Thyroid gland (tissue), 4 donors: ENCODE data around the gene JAKMIP3. TPM values are rescaled to one million over a fixed set of nuclear protein-coding genes. Genes with fewer than 3 reads are reported as not detected.

Experiments
- DNase-seq, 2 donors: peaks; one replicate each; pipeline ENCODE4 v3.0.0-alpha.2; 2019
- H3K27ac ChIP-seq, 3 donors: fragments of 200-600 bp; sonication (generic); 1 replicate in 2 of 3; 2 replicates in 1 of 3; pipeline ENCODE4 v1.5.1; 2016 to 2019; ENCODE audit warnings: mild to moderate bottlenecking in 1 of 3, moderate library complexity in 1 of 3
- H3K27me3 ChIP-seq: fragments of 200-600 bp; sonication (generic); one replicate; pipeline ENCODE4 v1.5.1; 2019
- H3K36me3 ChIP-seq, 2 donors: fragments of 200-600 bp; sonication (generic); one replicate each; pipeline ENCODE4 v1.5.1; 2016 to 2019
- H3K4me1 ChIP-seq, 2 donors: fragments of 200-600 bp; sonication (generic); one replicate each; pipeline ENCODE4 v1.5.1; 2017 to 2019
- H3K4me3 ChIP-seq, 3 donors: fragments of 200-600 bp; sonication (generic); replicated peaks in 1 of 3; 1 replicate in 2 of 3; 2 replicates in 1 of 3; pipeline ENCODE4 v1.5.1; 2016; ENCODE audit warnings: mild to moderate bottlenecking in 1 of 3
- H3K9me3 ChIP-seq: fragments of 200-600 bp; sonication (generic); one replicate; pipeline ENCODE4 v1.5.1; 2017
- CTCF ChIP-seq, 6 experiments: fragments of 200-600 bp in 3 of 6; fragments of 450-650 bp in 3 of 6; sonication (generic) in 3 of 6; IDR thresholded peaks; one replicate each; pipeline ENCODE4 v1.5.1; 2016 to 2019; ENCODE audit warnings: antibody characterized with exemption in 6 of 6, mild to moderate bottlenecking in 2 of 6, inconsistent platforms in 1 of 6, moderate library complexity in 1 of 6
- POLR2A ChIP-seq, 2 donors: fragments of 450-650 bp; IDR thresholded peaks; one replicate each; pipeline ENCODE4 v1.6.1; 2017; ENCODE audit warnings: antibody characterized with exemption in 2 of 2, mild to moderate bottlenecking in 2 of 2, moderate library complexity in 1 of 2
- WGBS, 2 donors: methylation state at CpG; one replicate each; pipeline ENCODE4 v1.1.5; 2017; 5-methylcytosine and 5-hydroxymethylcytosine counted together
- intact Hi-C: fragments of 100-400 bp; cut with DNase I; formaldehyde crosslinking; loops from one replicate; pipeline ENCODE4 v1.15.1; 2023
- total RNA-seq, 4 donors: library from RNA; depleted of rRNA; stranded (reverse); fragments of >200 nt; gene quantifications; one replicate each; pipeline ENCODE4 v1.2.3, GENCODE V29; 2016

Gene JAKMIP3
- total RNA-seq, 4 donors from 2014 or later = 1.1 to 3.0 (median 1.6) TPM

GRCh38 chr10:132040046-132040445, 25.7 kb upstream of the JAKMIP3 start:
- Histone ChIP-seq H3K9me3 (no peaks in the 10 kb centered on the region), H3K27me3 (no peaks in the 10 kb centered on the region), H3K4me1 (peaks cover 5 to 10% of the 10 kb centered on the region in 2 donors), H3K27ac (no peak overlapping the region), H3K36me3 (no peaks in the 10 kb centered on the region), H3K4me3 (no peak overlapping the region)
- TF ChIP-seq CTCF (IDR thresholded peaks at IDR 0.05) = no peak
- TF ChIP-seq POLR2A (IDR thresholded peaks at IDR 0.05) = no peak
- no peak for DNase-seq
- 62 to 82% methylated on average over 8 to 9 of the region's 9 CpGs for WGBS, 2 donors
- intact Hi-C loops = no loop called here

DNA sequence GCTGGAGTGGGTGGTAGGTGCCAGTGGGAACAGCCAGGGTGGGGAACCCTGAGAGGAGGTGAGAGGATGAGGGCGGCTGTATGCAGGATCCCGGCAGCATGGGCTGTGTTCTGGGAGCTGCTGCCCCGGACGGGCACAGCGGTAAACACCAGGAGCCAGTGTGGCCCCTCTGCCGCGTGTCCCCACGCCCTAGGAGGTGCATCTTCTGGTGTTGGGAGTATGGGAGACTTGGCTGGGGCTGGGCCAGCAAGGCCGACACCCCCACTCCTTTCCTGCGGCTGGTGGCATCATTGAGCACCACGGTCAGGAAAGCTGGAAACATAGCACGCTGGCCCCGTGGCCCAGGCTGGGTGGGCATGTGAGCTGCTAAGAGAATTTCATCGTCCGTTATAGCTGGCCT, 24.4 kb upstream of the JAKMIP3 start:
- H3K9me3 ChIP-seq = no peaks in the 10 kb centered on the region
- no peak for TF ChIP-seq CTCF (IDR thresholded peaks at IDR 0.05)
- no peak for TF ChIP-seq POLR2A (IDR thresholded peaks at IDR 0.05)
- H3K27me3 ChIP-seq = no peaks in the 10 kb centered on the region
- WGBS, 2 donors = 91% methylated on average over 7 to 11 of the region's 15 CpGs
- no peak overlapping the region for H3K4me3 ChIP-seq
- no peak for DNase-seq
- intact Hi-C loops = no loop called here
- H3K27ac ChIP-seq = no peak overlapping the region
- peaks cover 0 to 4% of the 10 kb centered on the region in 2 donors for H3K4me1 ChIP-seq
- no peaks in the 10 kb centered on the region for H3K36me3 ChIP-seq

GRCh38 chr10:132043861-132044695, 21.7 kb upstream of the JAKMIP3 start:
- Histone ChIP-seq H3K4me1 (no peaks in the 10 kb centered on the region), H3K36me3 (no peaks in the 10 kb centered on the region), H3K27me3 (no peaks in the 10 kb centered on the region), H3K4me3 (no peak overlapping the region), H3K27ac (no peak overlapping the region), H3K9me3 (no peaks in the 10 kb centered on the region)
- 55 to 65% methylated on average over 13 to 16 of the region's 22 CpGs for WGBS, 2 donors
- intact Hi-C loops = no loop called here
- DNase-seq = no peak
- TF ChIP-seq CTCF (IDR thresholded peaks at IDR 0.05) (no peak), POLR2A (IDR thresholded peaks at IDR 0.05) (no peak)

- intact Hi-C loops = no loop called here
- H3K27me3 ChIP-seq = no peaks in the 10 kb centered on the region
- no peak overlapping the region for H3K4me3 ChIP-seq
- no peak overlapping the region for H3K27ac ChIP-seq
- H3K4me1 ChIP-seq = no peaks in the 10 kb centered on the region
- DNase-seq = no peak
- no peaks in the 10 kb centered on the region for H3K36me3 ChIP-seq
- 82 to 84% methylated on average over 18 of the region's 18 CpGs for WGBS, 2 donors
- TF ChIP-seq POLR2A (IDR thresholded peaks at IDR 0.05) (no peak), CTCF (IDR thresholded peaks at IDR 0.05) (no peak)
- no peaks in the 10 kb centered on the region for H3K9me3 ChIP-seq
These were observed 20.9 kb upstream of the JAKMIP3 start for GRCh38 chr10:132044803-132045202.

GRCh38 chr10:132045324-132045723, 20.4 kb upstream of the JAKMIP3 start:
- Histone ChIP-seq H3K9me3 (no peaks in the 10 kb centered on the region), H3K4me1 (no peaks in the 10 kb centered on the region), H3K36me3 (no peaks in the 10 kb centered on the region), H3K27me3 (no peaks in the 10 kb centered on the region), H3K27ac (no peak overlapping the region), H3K4me3 (no peak overlapping the region)
- WGBS, 2 donors = 85 to 86% methylated on average over 9 of the region's 9 CpGs
- intact Hi-C loops = no loop called here
- TF ChIP-seq CTCF (IDR thresholded peaks at IDR 0.05) = no peak
- no peak for TF ChIP-seq POLR2A (IDR thresholded peaks at IDR 0.05)
- DNase-seq = no peak
